Suprapubic skin (tissue), 4 donors: ENCODE results near the gene TRIM24. TPM values are rescaled to one million over a fixed set of nuclear protein-coding genes. Genes with fewer than 3 reads are reported as not detected.
"Not testable (repeated sequence)": the region's sequence is repeated elsewhere in the genome, so short reads cannot be mapped to it uniquely, and the experiment has no call there.

Experiments used
- DNase-seq, 2 donors: peaks; one replicate each; pipeline ENCODE4 v3.0.0-alpha.2; 2019; ENCODE audit warnings: low spot score in 2 of 2
- H3K27ac ChIP-seq: fragments of 200-600 bp; sonication (generic); one replicate; pipeline ENCODE4 v1.5.1; 2019
- H3K27me3 ChIP-seq: fragments of 200-600 bp; sonication (generic); one replicate; pipeline ENCODE4 v1.5.1; 2019
- H3K36me3 ChIP-seq: fragments of 200-600 bp; sonication (generic); one replicate; pipeline ENCODE4 v1.5.1; 2019
- H3K4me1 ChIP-seq: fragments of 200-600 bp; sonication (generic); one replicate; pipeline ENCODE4 v1.5.1; 2019
- H3K4me3 ChIP-seq: fragments of 200-600 bp; sonication (generic); one replicate; pipeline ENCODE4 v1.5.1; 2019; ENCODE audit warnings: mild to moderate bottlenecking
- H3K9me3 ChIP-seq: fragments of 200-600 bp; sonication (generic); one replicate; pipeline ENCODE4 v1.5.1; 2019
- CTCF ChIP-seq, 2 donors: fragments of 200-600 bp in 1 of 2; fragments of 450-650 bp in 1 of 2; sonication (generic) in 1 of 2; IDR thresholded peaks; one replicate each; pipeline ENCODE4 v1.5.1; 2016 to 2019; ENCODE audit warnings: antibody characterized with exemption in 2 of 2, mild to moderate bottlenecking in 1 of 2, moderate library complexity in 1 of 2
- EP300 ChIP-seq: sonication (generic); formaldehyde crosslinking; IDR thresholded peaks from one replicate; pipeline ENCODE4 v1.6.1; 2017; ENCODE audit warnings: antibody characterized with exemption
- POLR2A ChIP-seq, 2 donors: fragments of 450-650 bp; IDR thresholded peaks; one replicate each; pipeline ENCODE4 v1.6.1; 2017; ENCODE audit warnings: antibody characterized with exemption in 2 of 2, mild to moderate bottlenecking in 2 of 2, moderate library complexity in 2 of 2
- POLR2AphosphoS5 ChIP-seq, 3 donors: sonication (generic); formaldehyde crosslinking; IDR thresholded peaks; one replicate each; pipeline ENCODE4 v1.6.1; 2017; ENCODE audit warnings: antibody characterized with exemption in 3 of 3
- WGBS: methylation state at CpG from one replicate; pipeline ENCODE4 v1.1.5; 2018; 5-methylcytosine and 5-hydroxymethylcytosine counted together
- total RNA-seq, 4 donors: library from RNA; depleted of rRNA; stranded (reverse); fragments of >200 nt; gene quantifications; one replicate each; pipeline ENCODE4 v1.1.0, GENCODE V29; 2016

Gene TRIM24
- total RNA-seq, 4 donors from 2014 or later: 16.1 to 20.8 (median 17.7) TPM

GRCh38 chr7:138495485-138495884 is 35.4 kb downstream of the TRIM24 start:
- Histone ChIP-seq H3K4me1 (peaks cover 3% of the 10 kb centered on the region), H3K4me3 (no peak overlapping the region), H3K27ac (no peak overlapping the region), H3K27me3 (no peaks in the 10 kb centered on the region), H3K36me3 (no peaks in the 10 kb centered on the region), H3K9me3 (no peaks in the 10 kb centered on the region)
- 100% methylated on average over 1 of the region's 1 CpG for WGBS
- no peak for TF ChIP-seq POLR2AphosphoS5 (IDR thresholded peaks at IDR 0.05)
- no peak for TF ChIP-seq CTCF (IDR thresholded peaks at IDR 0.05)
- TF ChIP-seq POLR2A (IDR thresholded peaks at IDR 0.05): no peak
- no peak for TF ChIP-seq EP300
- DNase-seq: no peak

- 82% methylated on average over 3 of the region's 3 CpGs for WGBS
- H3K4me1 ChIP-seq: peaks cover 3% of the 10 kb centered on the region
- no peaks in the 10 kb centered on the region for H3K27me3 ChIP-seq
- TF ChIP-seq POLR2AphosphoS5 (IDR thresholded peaks at IDR 0.05) (no peak), POLR2A (IDR thresholded peaks at IDR 0.05) (no peak), EP300 (no peak), CTCF (IDR thresholded peaks at IDR 0.05) (no peak)
- no peak for DNase-seq
- no peaks in the 10 kb centered on the region for H3K9me3 ChIP-seq
- H3K4me3 ChIP-seq: no peak overlapping the region
- H3K36me3 ChIP-seq: no peaks in the 10 kb centered on the region
- H3K27ac ChIP-seq: no peak overlapping the region
These were observed 39.3 kb downstream of the TRIM24 start for GRCh38 chr7:138499340-138499739.

- not testable (repeated sequence) for H3K36me3 ChIP-seq, H3K27ac ChIP-seq, H3K4me1 ChIP-seq, DNase-seq, H3K4me3 ChIP-seq, H3K27me3 ChIP-seq, H3K9me3 ChIP-seq
- 97% methylated on average over 2 of the region's 2 CpGs for WGBS
These were observed 40.2 kb downstream of the TRIM24 start for GRCh38 chr7:138500303-138500702.

- DNase-seq: no peak
- TF ChIP-seq CTCF (IDR thresholded peaks at IDR 0.05) (no peak), EP300 (no peak), POLR2A (IDR thresholded peaks at IDR 0.05) (no peak), POLR2AphosphoS5 (IDR thresholded peaks at IDR 0.05) (no peak)
- H3K4me1 ChIP-seq: peaks cover 3% of the 10 kb centered on the region
- no peaks in the 10 kb centered on the region for H3K9me3 ChIP-seq
- WGBS: 94% methylated on average over 1 of the region's 1 CpG
- H3K27me3 ChIP-seq: no peaks in the 10 kb centered on the region
- H3K27ac ChIP-seq: no peak overlapping the region
- H3K36me3 ChIP-seq: peaks cover 5% of the 10 kb centered on the region
- no peak overlapping the region for H3K4me3 ChIP-seq
These were observed 40.8 kb downstream of the TRIM24 start for GRCh38 chr7:138500892-138501291.

GRCh38 chr7:138502023-138502767 is 42.1 kb downstream of the TRIM24 start:
- WGBS: 84% methylated on average over 4 of the region's 4 CpGs
- H3K9me3 ChIP-seq: no peaks in the 10 kb centered on the region
- no peaks in the 10 kb centered on the region for H3K27me3 ChIP-seq
- no peak overlapping the region for H3K4me3 ChIP-seq
- peaks cover 5% of the 10 kb centered on the region for H3K36me3 ChIP-seq
- no peak for TF ChIP-seq POLR2A (IDR thresholded peaks at IDR 0.05)
- TF ChIP-seq CTCF (IDR thresholded peaks at IDR 0.05): no peak
- TF ChIP-seq EP300: no peak
- TF ChIP-seq POLR2AphosphoS5 (IDR thresholded peaks at IDR 0.05): no peak
- DNase-seq: no peak
- H3K4me1 ChIP-seq: peaks cover 3% of the 10 kb centered on the region
- no peak overlapping the region for H3K27ac ChIP-seq
